SK-N-SH treated with all-trans-retinoic acid at 6 μM for 48 hours (cell line): Measurements from ENCODE around the gene GHITM.

ENCODE experiments used
- ATAC-seq: fragments of 200-7000 bp; cut with Tn5 transposase; 3 replicates; pipeline ENCODE4 v1.9.1; 2020; ENCODE audit warnings: mild to moderate bottlenecking, moderate library complexity
- BACH2 ChIP-seq: fragments of 250-450 bp; sonication (Bioruptor Pico); IDR thresholded peaks from 2 replicates; pipeline ENCODE4 v1.9.0; 2021; ENCODE audit warnings: mild to moderate bottlenecking, borderline replicate concordance
- CSDC2 ChIP-seq: fragments of 250-450 bp; sonication (Bioruptor Pico); IDR thresholded peaks from 2 replicates; pipeline ENCODE4 v1.5.0; 2020; ENCODE audit warnings: mild to moderate bottlenecking, moderate library complexity
- OSR1 ChIP-seq: fragments of 250-450 bp; sonication (Bioruptor Pico); IDR thresholded peaks from 2 replicates; pipeline ENCODE4 v1.8.0; 2022; ENCODE audit warnings: moderate library complexity, mild to moderate bottlenecking, inconsistent platforms
- RARB ChIP-seq: fragments of 250-450 bp; sonication (Bioruptor Pico); IDR thresholded peaks from 2 replicates; pipeline ENCODE4 v1.8.0; 2021; ENCODE audit warnings: mild to moderate bottlenecking, moderate library complexity
- SNAI2 ChIP-seq: fragments of 250-450 bp; sonication (Bioruptor Pico); IDR thresholded peaks from 2 replicates; pipeline ENCODE4 v1.5.0; 2020; ENCODE audit warnings: mild to moderate bottlenecking, moderate library complexity
- TCF4 ChIP-seq: fragments of 250-450 bp; sonication (Bioruptor Pico); IDR thresholded peaks from 2 replicates; pipeline ENCODE4 v1.8.0; 2021; ENCODE audit warnings: mild to moderate bottlenecking, moderate library complexity, borderline replicate concordance
- TOX ChIP-seq: fragments of 250-450 bp; sonication (Bioruptor Pico); IDR thresholded peaks from 2 replicates; pipeline ENCODE4 v1.8.0; 2021; ENCODE audit warnings: mild to moderate bottlenecking, moderate library complexity, borderline replicate concordance
- ZFP3 ChIP-seq: fragments of 250-450 bp; sonication (Bioruptor Pico); IDR thresholded peaks from 2 replicates; pipeline ENCODE4 v1.5.0; 2020; ENCODE audit warnings: mild to moderate bottlenecking, moderate library complexity
- ZNF70 ChIP-seq: fragments of 450-650 bp; formaldehyde crosslinking; IDR thresholded peaks from 2 replicates; pipeline ENCODE4 v1.5.0; 2020; ENCODE audit warnings: mild to moderate bottlenecking, moderate library complexity
- ZNF8 ChIP-seq: fragments of 450-650 bp; formaldehyde crosslinking; IDR thresholded peaks from 2 replicates; pipeline ENCODE4 v1.5.0; 2020; ENCODE audit warnings: mild to moderate bottlenecking, moderate library complexity
- TF ChIP-seq, protein P1 (sequence below): fragments of 250-450 bp; sonication (Bioruptor Pico); IDR thresholded peaks from 2 replicates; pipeline ENCODE4 v1.8.0; 2020; ENCODE audit warnings: mild to moderate bottlenecking, moderate library complexity, borderline replicate concordance
- TF ChIP-seq, protein P2 (sequence below): fragments of 250-450 bp; sonication (Bioruptor Pico); IDR thresholded peaks from 2 replicates; pipeline ENCODE4 v1.8.0; 2021; ENCODE audit warnings: low read depth, mild to moderate bottlenecking, moderate library complexity, borderline replicate concordance
- TF ChIP-seq, protein P3 (sequence below): fragments of 250-450 bp; sonication (Bioruptor Pico); IDR thresholded peaks from 2 replicates; pipeline ENCODE4 v1.5.0; 2020; ENCODE audit warnings: mild to moderate bottlenecking, moderate library complexity
- TF ChIP-seq, protein P4 (sequence below): fragments of 250-450 bp; sonication (Bioruptor Pico); IDR thresholded peaks from 2 replicates; pipeline ENCODE4 v1.5.1; 2021; ENCODE audit warnings: mild to moderate bottlenecking, moderate library complexity

Gene GHITM

DNA sequence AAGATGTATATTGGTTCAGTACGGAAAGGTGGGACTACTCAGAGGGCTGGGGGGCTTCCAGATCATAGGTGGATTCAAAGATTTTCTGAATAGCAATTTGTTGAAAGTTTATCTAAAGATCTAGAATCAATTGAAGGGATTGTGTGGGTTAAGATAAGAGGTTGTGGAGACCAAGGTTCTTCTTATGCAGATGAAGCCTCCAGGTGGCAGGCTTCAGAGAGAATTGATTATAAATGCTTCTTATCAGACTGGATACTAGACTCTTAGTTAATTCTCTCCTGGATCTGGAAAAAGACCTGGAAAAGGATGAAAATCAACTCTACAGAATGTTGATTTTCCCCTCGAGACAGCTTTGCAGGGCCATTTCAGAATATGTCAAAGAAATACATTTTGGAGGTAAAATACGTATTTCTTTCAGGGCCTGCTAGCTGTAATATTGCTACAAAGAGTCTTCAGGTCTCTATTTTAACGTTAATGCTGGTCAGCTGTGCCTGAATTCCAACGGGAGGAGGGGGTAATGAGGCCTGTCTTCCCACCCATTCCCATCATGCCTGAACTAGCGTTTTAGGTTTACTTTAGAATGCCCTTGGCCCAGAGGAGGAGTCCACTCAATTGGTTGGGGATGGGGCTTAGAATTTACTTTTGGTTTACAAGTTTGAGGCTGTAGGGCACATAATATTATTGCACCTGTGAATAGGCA lies 21.5 kb downstream of the GHITM start:
- no peak for TF ChIP-seq ZFP3 (CRISPR knock-in tag)
- TF ChIP-seq, protein P1, sequence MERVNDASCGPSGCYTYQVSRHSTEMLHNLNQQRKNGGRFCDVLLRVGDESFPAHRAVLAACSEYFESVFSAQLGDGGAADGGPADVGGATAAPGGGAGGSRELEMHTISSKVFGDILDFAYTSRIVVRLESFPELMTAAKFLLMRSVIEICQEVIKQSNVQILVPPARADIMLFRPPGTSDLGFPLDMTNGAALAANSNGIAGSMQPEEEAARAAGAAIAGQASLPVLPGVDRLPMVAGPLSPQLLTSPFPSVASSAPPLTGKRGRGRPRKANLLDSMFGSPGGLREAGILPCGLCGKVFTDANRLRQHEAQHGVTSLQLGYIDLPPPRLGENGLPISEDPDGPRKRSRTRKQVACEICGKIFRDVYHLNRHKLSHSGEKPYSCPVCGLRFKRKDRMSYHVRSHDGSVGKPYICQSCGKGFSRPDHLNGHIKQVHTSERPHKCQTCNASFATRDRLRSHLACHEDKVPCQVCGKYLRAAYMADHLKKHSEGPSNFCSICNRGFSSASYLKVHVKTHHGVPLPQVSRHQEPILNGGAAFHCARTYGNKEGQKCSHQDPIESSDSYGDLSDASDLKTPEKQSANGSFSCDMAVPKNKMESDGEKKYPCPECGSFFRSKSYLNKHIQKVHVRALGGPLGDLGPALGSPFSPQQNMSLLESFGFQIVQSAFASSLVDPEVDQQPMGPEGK (CRISPR knock-in tag): no peak
- no peak for TF ChIP-seq OSR1 (CRISPR knock-in tag)
- TF ChIP-seq ZNF70 (CRISPR knock-in tag): no peak
- TF ChIP-seq SNAI2: no peak
- no peak for TF ChIP-seq TCF4 (CRISPR knock-in tag)
- TF ChIP-seq RARB (CRISPR knock-in tag): no peak
- TF ChIP-seq, protein P2, sequence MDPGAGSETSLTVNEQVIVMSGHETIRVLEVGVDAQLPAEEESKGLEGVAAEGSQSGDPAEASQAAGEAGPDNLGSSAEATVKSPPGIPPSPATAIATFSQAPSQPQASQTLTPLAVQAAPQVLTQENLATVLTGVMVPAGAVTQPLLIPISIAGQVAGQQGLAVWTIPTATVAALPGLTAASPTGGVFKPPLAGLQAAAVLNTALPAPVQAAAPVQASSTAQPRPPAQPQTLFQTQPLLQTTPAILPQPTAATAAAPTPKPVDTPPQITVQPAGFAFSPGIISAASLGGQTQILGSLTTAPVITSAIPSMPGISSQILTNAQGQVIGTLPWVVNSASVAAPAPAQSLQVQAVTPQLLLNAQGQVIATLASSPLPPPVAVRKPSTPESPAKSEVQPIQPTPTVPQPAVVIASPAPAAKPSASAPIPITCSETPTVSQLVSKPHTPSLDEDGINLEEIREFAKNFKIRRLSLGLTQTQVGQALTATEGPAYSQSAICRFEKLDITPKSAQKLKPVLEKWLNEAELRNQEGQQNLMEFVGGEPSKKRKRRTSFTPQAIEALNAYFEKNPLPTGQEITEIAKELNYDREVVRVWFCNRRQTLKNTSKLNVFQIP (CRISPR knock-in tag): no peak
- no peak for TF ChIP-seq BACH2 (CRISPR knock-in tag)
- no peak for TF ChIP-seq ZNF8
- TF ChIP-seq CSDC2: no peak
- TF ChIP-seq, protein P3, sequence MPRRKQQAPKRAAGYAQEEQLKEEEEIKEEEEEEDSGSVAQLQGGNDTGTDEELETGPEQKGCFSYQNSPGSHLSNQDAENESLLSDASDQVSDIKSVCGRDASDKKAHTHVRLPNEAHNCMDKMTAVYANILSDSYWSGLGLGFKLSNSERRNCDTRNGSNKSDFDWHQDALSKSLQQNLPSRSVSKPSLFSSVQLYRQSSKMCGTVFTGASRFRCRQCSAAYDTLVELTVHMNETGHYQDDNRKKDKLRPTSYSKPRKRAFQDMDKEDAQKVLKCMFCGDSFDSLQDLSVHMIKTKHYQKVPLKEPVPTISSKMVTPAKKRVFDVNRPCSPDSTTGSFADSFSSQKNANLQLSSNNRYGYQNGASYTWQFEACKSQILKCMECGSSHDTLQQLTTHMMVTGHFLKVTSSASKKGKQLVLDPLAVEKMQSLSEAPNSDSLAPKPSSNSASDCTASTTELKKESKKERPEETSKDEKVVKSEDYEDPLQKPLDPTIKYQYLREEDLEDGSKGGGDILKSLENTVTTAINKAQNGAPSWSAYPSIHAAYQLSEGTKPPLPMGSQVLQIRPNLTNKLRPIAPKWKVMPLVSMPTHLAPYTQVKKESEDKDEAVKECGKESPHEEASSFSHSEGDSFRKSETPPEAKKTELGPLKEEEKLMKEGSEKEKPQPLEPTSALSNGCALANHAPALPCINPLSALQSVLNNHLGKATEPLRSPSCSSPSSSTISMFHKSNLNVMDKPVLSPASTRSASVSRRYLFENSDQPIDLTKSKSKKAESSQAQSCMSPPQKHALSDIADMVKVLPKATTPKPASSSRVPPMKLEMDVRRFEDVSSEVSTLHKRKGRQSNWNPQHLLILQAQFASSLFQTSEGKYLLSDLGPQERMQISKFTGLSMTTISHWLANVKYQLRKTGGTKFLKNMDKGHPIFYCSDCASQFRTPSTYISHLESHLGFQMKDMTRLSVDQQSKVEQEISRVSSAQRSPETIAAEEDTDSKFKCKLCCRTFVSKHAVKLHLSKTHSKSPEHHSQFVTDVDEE (CRISPR knock-in tag): no peak
- TF ChIP-seq TOX (CRISPR knock-in tag): no peak
- TF ChIP-seq, protein P4, sequence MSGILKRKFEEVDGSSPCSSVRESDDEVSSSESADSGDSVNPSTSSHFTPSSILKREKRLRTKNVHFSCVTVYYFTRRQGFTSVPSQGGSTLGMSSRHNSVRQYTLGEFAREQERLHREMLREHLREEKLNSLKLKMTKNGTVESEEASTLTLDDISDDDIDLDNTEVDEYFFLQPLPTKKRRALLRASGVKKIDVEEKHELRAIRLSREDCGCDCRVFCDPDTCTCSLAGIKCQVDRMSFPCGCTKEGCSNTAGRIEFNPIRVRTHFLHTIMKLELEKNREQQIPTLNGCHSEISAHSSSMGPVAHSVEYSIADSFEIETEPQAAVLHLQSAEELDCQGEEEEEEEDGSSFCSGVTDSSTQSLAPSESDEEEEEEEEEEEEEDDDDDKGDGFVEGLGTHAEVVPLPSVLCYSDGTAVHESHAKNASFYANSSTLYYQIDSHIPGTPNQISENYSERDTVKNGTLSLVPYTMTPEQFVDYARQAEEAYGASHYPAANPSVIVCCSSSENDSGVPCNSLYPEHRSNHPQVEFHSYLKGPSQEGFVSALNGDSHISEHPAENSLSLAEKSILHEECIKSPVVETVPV (CRISPR knock-in tag): no peak
- TF ChIP-seq, all 23 proteins: peak for 0
- no peak for ATAC-seq

DNA sequence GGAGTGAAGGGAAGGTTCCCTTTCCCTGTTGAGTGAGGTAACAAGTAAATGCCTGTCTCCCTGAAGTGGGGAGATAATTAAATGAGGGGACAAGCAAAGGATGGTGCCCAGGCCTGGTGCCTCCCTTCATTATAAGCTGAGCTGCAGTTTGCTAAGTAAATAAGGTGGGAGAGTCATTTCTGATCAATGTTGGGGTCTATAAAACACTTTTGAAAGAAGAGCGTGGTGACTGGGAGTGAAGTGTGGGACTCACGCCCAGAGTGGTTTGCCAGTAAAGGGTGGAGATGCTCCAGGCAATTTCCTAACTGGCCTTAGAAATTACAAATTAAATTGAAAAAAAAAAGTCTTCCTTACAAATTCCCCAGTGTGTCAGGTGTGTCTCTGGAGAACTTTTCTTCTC lies 24.7 kb downstream of the GHITM start:
- TF ChIP-seq, protein P3 (CRISPR knock-in tag): no peak
- TF ChIP-seq, all 23 proteins: peak for 0
- ATAC-seq: no peak

DNA sequence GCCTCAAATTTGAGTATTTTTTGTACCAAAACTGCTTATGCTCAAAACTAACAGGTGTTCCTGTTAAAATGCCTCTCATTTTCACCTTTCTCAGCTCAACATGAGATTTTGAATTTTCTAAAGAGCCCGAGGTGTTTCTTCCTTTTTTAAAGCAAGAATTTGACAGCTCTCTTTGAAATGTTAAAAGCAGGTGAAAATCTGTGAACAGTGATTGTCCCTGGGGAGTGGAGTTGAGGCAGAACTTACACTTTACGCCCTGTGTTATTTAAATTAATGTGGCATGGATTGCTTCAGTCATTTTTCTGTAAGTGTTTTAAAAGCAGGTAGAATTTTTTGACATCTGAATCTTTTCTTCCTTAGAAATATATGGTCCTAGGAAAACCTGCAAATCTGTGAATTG lies 25.1 kb downstream of the GHITM start:
- TF ChIP-seq CSDC2 (no peak), RARB (CRISPR knock-in tag) (no peak), ZNF70 (CRISPR knock-in tag) (no peak), ZFP3 (CRISPR knock-in tag) (no peak)
- TF ChIP-seq, protein P2 (CRISPR knock-in tag): no peak
- ATAC-seq: no peak
